Type B pancreatic cell (in vitro differentiated cells): ENCODE data around the gene ZC2HC1B. TPM values are rescaled to one million over a fixed set of nuclear protein-coding genes. Genes with fewer than 3 reads are reported as not detected.
"Not testable (repeated sequence)": the region's sequence is repeated elsewhere in the genome, so short reads cannot be mapped to it uniquely, and the experiment has no call there.

Source experiments
- DNase-seq: peaks from one replicate; pipeline ENCODE4 v3.0.0; 2021; ENCODE audit warnings: mixed read lengths; ENCODE audit not compliant: unreplicated experiment; ENCODE audit errors: extremely low spot score
- H3K27ac Mint-ChIP-seq: 2 replicates; pipeline ENCODE4 v1.8.0; 2021; ENCODE audit warnings: mild to moderate bottlenecking, mixed read lengths
- H3K27me3 Mint-ChIP-seq: 2 replicates; pipeline ENCODE4 v1.8.0; 2021; ENCODE audit warnings: mixed read lengths
- H3K36me3 Mint-ChIP-seq: 2 replicates; pipeline ENCODE4 v1.8.0; 2021; ENCODE audit warnings: mixed read lengths
- H3K4me1 Mint-ChIP-seq: one replicate; pipeline ENCODE4 v1.8.0; 2021; ENCODE audit warnings: mixed read lengths; ENCODE audit not compliant: unreplicated experiment
- H3K4me3 Mint-ChIP-seq: 2 replicates; pipeline ENCODE4 v1.8.0; 2021; ENCODE audit warnings: mild to moderate bottlenecking, mixed read lengths
- H3K9me3 Mint-ChIP-seq: 2 replicates; pipeline ENCODE4 v1.8.0; 2021; ENCODE audit warnings: mixed read lengths
- CTCF ChIP-seq: fragments of 200-600 bp; sonication (generic); conservative IDR thresholded peaks from 2 replicates; pipeline ENCODE4 v1.5.0; 2021; ENCODE audit warnings: antibody characterized with exemption, mild to moderate bottlenecking
- total RNA-seq: library from RNA; stranded (reverse); gene quantifications from 2 replicates; pipeline ENCODE4 v1.2.1, GENCODE V29; 2021; ENCODE audit warnings: low replicate concordance

The ZC2HC1B gene
- total RNA-seq, 1 donor from 2014 or later = 0.34 TPM

- Mint-ChIP-seq H3K9me3 (no peaks in the 10 kb centered on the region), H3K4me1 (peaks cover 18% of the 10 kb centered on the region), H3K27ac (no peak overlapping the region), H3K4me3 (no peak overlapping the region), H3K27me3 (no peaks in the 10 kb centered on the region), H3K36me3 (no peaks in the 10 kb centered on the region)
- no peak for TF ChIP-seq CTCF
- no peak for DNase-seq
Measured at GRCh38 chr6:143900358-143900757, 36.1 kb downstream of the ZC2HC1B start.

GRCh38 chr6:143901885-143902750 is 37.8 kb downstream of the ZC2HC1B start:
- no peak for DNase-seq
- no peaks in the 10 kb centered on the region for H3K27me3 Mint-ChIP-seq
- H3K9me3 Mint-ChIP-seq = no peaks in the 10 kb centered on the region
- no peaks in the 10 kb centered on the region for H3K36me3 Mint-ChIP-seq
- no peak for TF ChIP-seq CTCF
- peaks cover 6% of the 10 kb centered on the region for H3K4me1 Mint-ChIP-seq
- no peak overlapping the region for H3K27ac Mint-ChIP-seq
- no peak overlapping the region for H3K4me3 Mint-ChIP-seq

- peaks cover 6% of the 10 kb centered on the region for H3K4me1 Mint-ChIP-seq
- no peak overlapping the region for H3K27ac Mint-ChIP-seq
- H3K9me3 Mint-ChIP-seq = no peaks in the 10 kb centered on the region
- no peak overlapping the region for H3K4me3 Mint-ChIP-seq
- H3K36me3 Mint-ChIP-seq = no peaks in the 10 kb centered on the region
- no peak for TF ChIP-seq CTCF
- no peaks in the 10 kb centered on the region for H3K27me3 Mint-ChIP-seq
- no peak for DNase-seq
Measured at GRCh38 chr6:143902827-143903226, 38.6 kb downstream of the ZC2HC1B start.

- Mint-ChIP-seq H3K9me3 (peaks cover 18% of the 10 kb centered on the region), H3K4me3 (no peak overlapping the region), H3K36me3 (no peaks in the 10 kb centered on the region), H3K27me3 (no peaks in the 10 kb centered on the region), H3K27ac (no peak overlapping the region), H3K4me1 (no peaks in the 10 kb centered on the region)
- no peak for DNase-seq
- no peak for TF ChIP-seq CTCF
Measured at GRCh38 chr6:143911028-143911427, 46.8 kb downstream of the ZC2HC1B start.

GRCh38 chr6:143912671-143913070 is 48.4 kb downstream of the ZC2HC1B start:
- Mint-ChIP-seq H3K4me1 (no peaks in the 10 kb centered on the region), H3K4me3 (no peak overlapping the region), H3K27me3 (no peaks in the 10 kb centered on the region), H3K9me3 (peaks cover 18% of the 10 kb centered on the region), H3K27ac (no peak overlapping the region), H3K36me3 (no peaks in the 10 kb centered on the region)
- DNase-seq = no peak
- no peak for TF ChIP-seq CTCF

GRCh38 chr6:143917026-143917425 is 52.8 kb downstream of the ZC2HC1B start:
- DNase-seq, H3K9me3 Mint-ChIP-seq, H3K27me3 Mint-ChIP-seq, H3K27ac Mint-ChIP-seq, H3K36me3 Mint-ChIP-seq, H3K4me3 Mint-ChIP-seq, H3K4me1 Mint-ChIP-seq: not testable (repeated sequence)
